Stimulated activated naive B cell treated with anti-CD40 and anti-IgM and Interleukin-4, amounts not matched to agents 10 μg/mL and 1 μg/mL and 100 μg/mL, for 72 hours (primary cell): ENCODE data around the gene TMEM163.

Source experiments
- ATAC-seq, 2 donors: fragments of 150-1000 bp; cut with Tn5 transposase; replicated peaks; 2 replicates each; pipeline ENCODE4 v1.10.0; 2021; ENCODE audit warnings: moderate library complexity in 1 of 2
- DNase-seq: peaks from one replicate; pipeline ENCODE4 v3.0.0; 2021
- H3K27ac Mint-ChIP-seq: one replicate; pipeline ENCODE4 v1.8.0; 2022; ENCODE audit warnings: mild to moderate bottlenecking, mixed read lengths
- H3K27me3 Mint-ChIP-seq, 2 donors: one replicate each; pipeline ENCODE4 v1.8.0; 2022; ENCODE audit warnings: mixed read lengths in 2 of 2
- H3K36me3 Mint-ChIP-seq, 2 donors: one replicate each; pipeline ENCODE4 v1.8.0; 2022; ENCODE audit warnings: mixed read lengths in 2 of 2, mild to moderate bottlenecking in 1 of 2
- H3K4me1 Mint-ChIP-seq, 2 donors: one replicate each; pipeline ENCODE4 v1.8.0; 2022; ENCODE audit warnings: mixed read lengths in 2 of 2, mild to moderate bottlenecking in 1 of 2
- H3K4me3 Mint-ChIP-seq, 2 donors: one replicate each; pipeline ENCODE4 v1.8.0; 2022; ENCODE audit warnings: mild to moderate bottlenecking in 2 of 2, mixed read lengths in 2 of 2, moderate library complexity in 1 of 2
- H3K9me3 Mint-ChIP-seq, 2 donors: one replicate each; pipeline ENCODE4 v1.8.0; 2022; ENCODE audit warnings: mixed read lengths in 2 of 2, mild to moderate bottlenecking in 1 of 2

The TMEM163 gene

DNA sequence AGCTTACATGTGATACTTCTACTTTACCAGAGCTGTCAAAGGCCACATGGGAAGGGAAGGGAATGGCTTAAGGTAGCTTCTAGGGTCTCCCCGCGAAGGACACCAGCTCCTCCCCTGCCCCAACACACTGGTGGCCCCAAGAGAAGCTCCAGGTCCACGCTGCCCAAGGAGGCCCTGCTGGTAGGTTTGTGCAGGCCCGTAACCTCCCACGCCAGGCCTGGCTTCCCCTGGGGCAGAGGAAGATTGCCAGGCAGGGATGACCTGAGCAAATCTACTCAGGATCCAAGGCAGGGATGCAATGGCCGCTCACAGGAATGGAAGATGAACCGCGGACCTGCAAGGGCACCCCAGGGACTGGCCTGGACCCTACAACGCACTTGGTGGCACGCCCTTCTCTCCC is 259.9 kb downstream of the TMEM163 start:
- Mint-ChIP-seq H3K36me3 (peaks cover 4 to 21% of the 10 kb centered on the region in 2 donors), H3K4me3 (no peak overlapping the region), H3K27ac (no peak overlapping the region), H3K9me3 (no peaks in the 10 kb centered on the region), H3K4me1 (peaks cover 6 to 7% of the 10 kb centered on the region in 2 donors), H3K27me3 (no peaks in the 10 kb centered on the region)
- DNase-seq (no peak), ATAC-seq (no peak)

DNA sequence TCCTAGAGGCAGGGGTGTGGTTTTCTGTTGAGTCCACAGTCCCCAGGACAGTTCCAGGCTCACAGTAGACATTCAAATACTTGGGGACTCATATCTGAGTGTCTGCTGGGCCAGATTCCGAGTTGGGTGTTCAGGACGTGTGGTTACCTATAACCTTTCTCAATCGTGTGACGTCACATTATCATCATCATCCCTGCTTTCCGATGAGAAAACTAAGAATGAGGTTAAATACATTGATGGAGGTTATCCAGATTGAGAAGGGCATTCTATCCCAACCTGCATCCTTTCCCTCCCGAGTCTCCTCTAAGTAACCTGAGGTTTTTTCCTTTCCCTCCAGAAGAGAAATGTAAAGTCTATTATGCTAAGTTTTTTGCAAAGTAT is 260.3 kb downstream of the TMEM163 start:
- H3K27me3 Mint-ChIP-seq: no peaks in the 10 kb centered on the region
- ATAC-seq (no peak), DNase-seq (no peak)
- peaks cover 7 to 24% of the 10 kb centered on the region in 2 donors for H3K36me3 Mint-ChIP-seq
- no peak overlapping the region for H3K27ac Mint-ChIP-seq
- H3K9me3 Mint-ChIP-seq: no peaks in the 10 kb centered on the region
- no peak overlapping the region for H3K4me3 Mint-ChIP-seq
- peaks cover 6 to 7% of the 10 kb centered on the region in 2 donors for H3K4me1 Mint-ChIP-seq

DNA sequence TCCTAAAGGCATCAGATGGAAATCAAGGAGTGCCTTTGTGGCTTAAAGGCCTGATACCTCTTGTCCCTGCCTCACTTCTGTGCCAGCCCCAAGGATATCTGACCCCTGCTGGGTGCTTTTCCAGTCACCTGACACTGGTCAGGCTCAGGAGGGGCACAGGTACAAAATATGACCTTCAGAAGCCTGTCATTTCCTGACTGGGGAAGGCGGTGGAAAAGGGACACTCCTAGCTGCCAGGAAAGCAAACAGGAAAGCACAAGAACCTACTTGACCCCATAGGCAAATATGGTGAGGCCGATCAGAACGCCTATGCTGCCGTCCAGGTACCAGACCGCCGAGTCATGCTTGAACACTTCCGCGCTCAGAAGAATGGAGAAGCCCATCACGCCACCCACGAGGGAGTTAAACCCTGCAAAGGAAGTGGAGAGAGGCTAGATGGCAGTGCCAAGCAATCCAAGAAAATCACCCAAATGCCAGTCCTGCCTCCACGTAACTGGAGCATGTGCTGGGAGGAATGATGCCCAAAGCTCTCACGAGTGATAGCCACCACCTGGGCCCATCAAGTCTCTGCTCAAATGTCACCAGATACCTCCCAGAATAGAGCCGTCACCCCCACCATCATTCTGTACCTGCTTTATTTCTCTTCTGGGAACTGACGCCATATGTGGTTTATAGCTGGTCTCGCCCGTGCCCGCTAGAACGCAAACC is 260.9 kb downstream of the TMEM163 start:
- Mint-ChIP-seq H3K27me3 (no peaks in the 10 kb centered on the region), H3K4me1 (peaks cover 6 to 7% of the 10 kb centered on the region in 2 donors), H3K27ac (peak overlapping the region; percentile 59), H3K4me3 (no peak overlapping the region), H3K9me3 (no peaks in the 10 kb centered on the region), H3K36me3 (peaks cover 7 to 24% of the 10 kb centered on the region in 2 donors)
- ATAC-seq (no peak), DNase-seq (no peak)

DNA sequence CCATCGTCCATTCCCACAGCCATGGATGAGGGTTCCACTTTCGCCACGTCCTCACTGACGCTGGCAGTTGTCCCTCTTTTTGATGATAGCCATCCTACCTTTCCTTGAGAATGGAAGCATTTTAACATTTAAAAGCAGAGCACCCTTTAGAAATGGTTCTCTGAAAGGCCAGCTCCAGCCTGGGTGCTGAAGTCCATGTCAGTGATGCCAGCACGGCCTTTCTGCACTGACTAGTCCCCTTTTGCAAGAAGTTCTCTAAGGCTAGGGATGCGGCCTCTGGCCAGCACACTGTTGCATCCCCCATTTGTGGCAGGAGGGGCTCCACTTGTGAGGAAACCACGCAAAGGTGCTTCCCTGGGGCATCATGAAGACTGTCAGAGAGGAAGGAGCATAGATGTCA is 261.4 kb downstream of the TMEM163 start:
- no peaks in the 10 kb centered on the region for H3K9me3 Mint-ChIP-seq
- peaks cover 6 to 7% of the 10 kb centered on the region in 2 donors for H3K4me1 Mint-ChIP-seq
- ATAC-seq: no peak
- peaks cover 7 to 24% of the 10 kb centered on the region in 2 donors for H3K36me3 Mint-ChIP-seq
- no peak for DNase-seq
- no peak overlapping the region for H3K4me3 Mint-ChIP-seq
- H3K27me3 Mint-ChIP-seq: no peaks in the 10 kb centered on the region
- no peak overlapping the region for H3K27ac Mint-ChIP-seq

DNA sequence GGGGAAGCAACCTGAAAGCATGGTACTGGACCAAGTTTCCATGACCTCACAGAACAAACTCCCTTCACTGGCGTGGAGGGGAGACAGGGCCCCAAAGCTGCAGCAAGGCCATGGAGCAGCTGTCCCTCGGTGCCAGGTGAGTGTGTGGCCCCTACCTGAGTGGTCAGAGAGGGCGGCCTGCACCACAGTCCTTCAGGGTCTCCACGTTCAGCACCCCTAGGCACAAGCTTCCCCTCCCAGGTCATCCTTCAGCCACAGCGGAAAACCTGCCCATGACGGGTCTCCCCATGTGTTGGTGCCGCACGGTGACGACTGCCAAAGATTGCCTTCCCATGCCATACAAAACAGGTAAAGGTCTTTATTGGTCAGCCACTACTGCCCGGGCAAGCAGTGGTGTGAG is 263.4 kb downstream of the TMEM163 start:
- Mint-ChIP-seq H3K27me3 (no peaks in the 10 kb centered on the region), H3K36me3 (peaks cover 5 to 25% of the 10 kb centered on the region in 2 donors), H3K4me3 (no peak overlapping the region), H3K4me1 (peaks cover 5 to 12% of the 10 kb centered on the region in 2 donors), H3K27ac (no peak overlapping the region), H3K9me3 (no peaks in the 10 kb centered on the region)
- ATAC-seq (no peak), DNase-seq (no peak)

DNA sequence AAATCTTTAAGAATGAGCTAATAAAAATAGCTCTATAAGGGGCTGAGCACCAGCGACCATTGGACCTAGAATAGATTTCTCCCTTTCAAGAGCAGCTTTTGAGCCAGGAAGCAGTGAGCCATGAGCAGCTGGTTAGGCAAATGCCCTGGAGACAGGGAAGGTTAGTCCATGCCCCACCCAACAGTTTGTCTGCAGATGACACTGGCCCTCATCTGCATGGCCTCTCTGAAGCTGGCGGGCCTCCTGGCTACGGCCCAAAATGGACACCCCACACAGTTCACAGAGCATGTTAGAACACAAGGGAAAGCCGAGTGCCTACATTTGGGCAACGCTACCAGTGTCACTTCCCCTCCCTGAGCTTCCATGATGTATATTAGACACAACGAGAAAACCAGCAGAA is 263.9 kb downstream of the TMEM163 start:
- peaks cover 5 to 12% of the 10 kb centered on the region in 2 donors for H3K4me1 Mint-ChIP-seq
- no peak overlapping the region for H3K27ac Mint-ChIP-seq
- peaks cover 8 to 30% of the 10 kb centered on the region in 2 donors for H3K36me3 Mint-ChIP-seq
- no peaks in the 10 kb centered on the region for H3K9me3 Mint-ChIP-seq
- no peak for DNase-seq
- ATAC-seq: no peak
- no peak overlapping the region for H3K4me3 Mint-ChIP-seq
- H3K27me3 Mint-ChIP-seq: no peaks in the 10 kb centered on the region

DNA sequence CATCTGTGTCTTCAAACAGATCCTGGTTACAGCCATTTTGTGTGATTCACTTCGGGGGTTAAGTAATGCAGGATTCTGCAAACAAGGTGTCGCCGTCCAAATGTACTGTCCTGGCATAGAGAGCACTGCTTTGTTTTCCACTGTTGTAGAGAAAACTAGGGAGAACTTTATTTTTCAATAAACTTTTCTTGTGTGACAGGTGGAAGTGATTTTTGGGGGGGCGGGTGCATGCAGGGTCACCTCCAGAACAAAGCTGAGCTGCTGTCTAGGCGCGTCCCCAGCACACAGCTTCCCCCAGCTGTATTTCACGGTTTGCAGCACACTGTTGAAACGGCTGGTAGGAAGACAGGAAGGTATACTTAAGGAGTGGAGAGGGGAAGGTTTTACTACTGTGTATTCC is 264.4 kb downstream of the TMEM163 start:
- no peak overlapping the region for H3K4me3 Mint-ChIP-seq
- ATAC-seq (no peak), DNase-seq (no peak)
- peak overlapping the region; percentile 71 for H3K27ac Mint-ChIP-seq
- no peaks in the 10 kb centered on the region for H3K9me3 Mint-ChIP-seq
- H3K36me3 Mint-ChIP-seq: peaks cover 8 to 29% of the 10 kb centered on the region in 2 donors
- no peaks in the 10 kb centered on the region for H3K27me3 Mint-ChIP-seq
- H3K4me1 Mint-ChIP-seq: peaks cover 5 to 12% of the 10 kb centered on the region in 2 donors

DNA sequence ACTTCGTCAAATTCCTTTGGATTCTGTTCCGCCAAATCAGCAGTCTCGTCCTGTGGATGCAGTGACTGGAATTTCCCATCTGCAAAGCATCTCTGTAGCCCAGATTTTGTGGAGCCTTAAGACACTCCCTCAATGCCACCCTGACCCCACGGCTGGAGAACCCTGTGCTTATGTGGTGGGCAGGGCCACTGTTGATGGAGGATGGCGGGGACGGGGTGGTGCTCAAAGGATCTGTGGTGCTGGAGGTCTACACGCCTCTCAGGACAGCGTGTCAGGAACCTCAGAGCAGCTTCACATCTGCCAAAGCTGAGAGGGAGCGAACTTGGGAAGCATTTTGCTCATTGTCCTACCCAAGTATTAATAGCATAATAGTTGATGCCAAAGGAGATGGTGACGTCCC is 264.8 kb downstream of the TMEM163 start:
- Mint-ChIP-seq H3K4me3 (no peak overlapping the region), H3K9me3 (no peaks in the 10 kb centered on the region), H3K36me3 (peaks cover 8 to 28% of the 10 kb centered on the region in 2 donors), H3K27me3 (no peaks in the 10 kb centered on the region), H3K4me1 (peaks cover 5 to 12% of the 10 kb centered on the region in 2 donors), H3K27ac (peak overlapping the region; percentile 42)
- no peak for ATAC-seq
- no peak for DNase-seq

DNA sequence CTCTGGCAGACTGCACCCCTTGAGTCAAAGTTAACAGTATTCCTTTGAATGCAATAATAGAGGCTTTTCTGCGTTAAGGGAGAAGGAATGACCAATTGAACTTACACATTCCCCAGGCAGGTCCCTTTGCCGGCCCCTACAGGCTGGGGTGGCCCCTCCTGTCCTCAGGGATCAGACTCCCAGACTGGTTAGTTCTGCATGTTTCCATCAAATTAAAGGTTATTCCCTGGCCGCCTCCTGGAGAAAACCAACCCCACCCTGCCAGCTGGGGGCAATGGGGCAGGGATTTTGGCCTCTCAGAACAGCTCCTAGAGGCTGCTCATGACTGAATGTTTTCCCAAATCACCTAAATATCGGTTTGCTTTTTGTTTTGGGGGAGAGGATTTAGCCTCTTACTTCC is 265.3 kb downstream of the TMEM163 start:
- Mint-ChIP-seq H3K36me3 (peaks cover 10 to 31% of the 10 kb centered on the region in 2 donors), H3K27ac (no peak overlapping the region), H3K9me3 (no peaks in the 10 kb centered on the region), H3K4me1 (peaks cover 5 to 12% of the 10 kb centered on the region in 2 donors), H3K27me3 (no peaks in the 10 kb centered on the region), H3K4me3 (no peak overlapping the region)
- DNase-seq: no peak
- ATAC-seq: no peak

DNA sequence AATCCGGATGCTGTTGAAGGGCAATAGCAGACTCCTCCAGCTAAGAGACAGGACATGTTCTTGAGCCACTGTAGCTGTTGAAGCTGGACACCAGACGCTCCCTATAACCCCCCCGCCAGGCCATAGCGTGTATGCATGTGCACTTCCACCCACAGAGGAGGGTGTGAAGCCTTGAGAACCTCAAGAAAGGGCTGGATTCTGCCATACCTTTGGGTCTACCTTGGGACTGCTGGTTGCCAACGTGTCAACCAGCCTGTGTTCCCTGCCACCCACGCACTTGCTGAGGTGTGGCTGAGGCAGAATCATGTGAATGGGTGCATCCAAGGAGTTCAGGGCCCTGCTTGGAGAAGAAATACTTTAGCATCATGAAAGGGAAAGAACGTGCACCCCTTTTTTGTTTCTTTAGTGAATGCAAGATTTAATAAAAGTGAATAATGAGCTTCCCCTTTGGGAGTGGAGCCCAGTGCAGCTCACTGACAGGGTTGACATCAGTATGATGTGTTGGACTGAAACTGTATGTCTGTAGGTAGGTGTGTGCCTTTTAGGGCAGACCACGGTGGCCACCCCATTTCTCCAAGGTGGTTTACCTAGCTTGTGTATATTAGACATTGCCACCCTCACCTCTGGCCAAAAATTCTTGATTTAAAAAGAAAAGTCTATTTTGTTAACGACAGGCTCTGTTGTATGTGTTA is 266.6 kb downstream of the TMEM163 start:
- H3K36me3 Mint-ChIP-seq: peaks cover 10 to 40% of the 10 kb centered on the region in 2 donors
- DNase-seq: no peak
- H3K9me3 Mint-ChIP-seq: no peaks in the 10 kb centered on the region
- ATAC-seq: no peak
- peaks cover 5 to 12% of the 10 kb centered on the region in 2 donors for H3K4me1 Mint-ChIP-seq
- H3K27ac Mint-ChIP-seq: peak overlapping the region; percentile 25
- H3K27me3 Mint-ChIP-seq: no peaks in the 10 kb centered on the region
- no peak overlapping the region for H3K4me3 Mint-ChIP-seq

DNA sequence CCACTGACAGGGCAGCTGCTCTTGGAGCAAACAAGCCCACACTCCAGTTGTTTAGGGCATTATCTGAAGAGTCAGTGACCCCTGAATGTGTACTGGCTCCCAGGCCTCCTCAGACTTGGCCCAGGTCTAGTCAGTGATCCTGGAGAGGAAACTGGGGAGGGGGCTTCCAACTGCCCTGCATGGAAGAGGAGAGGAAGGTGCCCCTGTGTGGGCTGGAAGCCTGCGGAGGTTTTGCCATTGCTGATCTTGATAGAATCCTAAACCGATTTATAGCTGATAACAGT is 267.5 kb downstream of the TMEM163 start:
- H3K4me1 Mint-ChIP-seq: peaks cover 5 to 12% of the 10 kb centered on the region in 2 donors
- ATAC-seq (no peak), DNase-seq (no peak)
- H3K36me3 Mint-ChIP-seq: peaks cover 10 to 45% of the 10 kb centered on the region in 2 donors
- no peaks in the 10 kb centered on the region for H3K27me3 Mint-ChIP-seq
- H3K4me3 Mint-ChIP-seq: no peak overlapping the region
- H3K27ac Mint-ChIP-seq: peak overlapping the region; percentile 65
- no peaks in the 10 kb centered on the region for H3K9me3 Mint-ChIP-seq

DNA sequence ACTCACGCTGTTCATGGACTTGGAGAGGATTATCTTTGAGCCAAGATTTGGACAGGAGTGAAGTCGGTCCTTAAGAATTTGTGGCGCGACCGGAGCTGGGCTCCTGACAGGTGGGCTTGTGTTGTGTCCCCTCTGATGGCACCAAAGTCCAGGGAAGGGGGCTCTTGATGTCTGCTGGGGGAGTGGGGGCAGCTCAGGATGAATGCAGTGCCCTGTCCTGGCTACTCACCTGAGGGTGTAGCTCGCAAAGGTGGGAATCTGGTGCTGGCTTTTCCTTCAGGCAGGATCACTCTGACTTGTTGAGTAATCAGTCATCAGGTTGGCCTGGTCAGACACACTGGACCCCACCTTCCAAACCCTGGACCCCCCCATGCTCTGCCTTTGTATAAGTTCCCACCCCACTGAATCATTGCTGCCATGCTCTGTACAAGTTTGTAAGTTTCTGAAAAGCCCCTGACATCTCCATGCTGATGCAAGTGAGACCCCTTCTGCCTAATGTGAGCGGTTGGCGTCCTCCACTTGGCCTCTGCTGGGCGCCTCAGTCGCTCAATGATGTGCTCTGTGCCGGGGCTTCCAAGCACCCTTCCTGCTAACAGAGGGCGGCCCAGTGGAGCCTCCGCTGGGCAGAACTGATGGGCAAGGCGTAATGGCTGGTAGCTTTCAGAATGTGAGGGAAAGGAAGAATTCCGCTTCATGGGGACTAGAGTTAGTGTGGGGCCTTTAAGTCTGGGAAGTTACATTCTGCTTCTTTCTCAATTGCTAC is 268.9 kb downstream of the TMEM163 start:
- no peaks in the 10 kb centered on the region for H3K9me3 Mint-ChIP-seq
- peaks cover 12 to 35% of the 10 kb centered on the region in 2 donors for H3K36me3 Mint-ChIP-seq
- peak overlapping the region; percentile 26 for H3K27ac Mint-ChIP-seq
- ATAC-seq: no peak
- DNase-seq: no peak
- H3K4me3 Mint-ChIP-seq: no peak overlapping the region
- H3K27me3 Mint-ChIP-seq: no peaks in the 10 kb centered on the region
- peaks cover 5 to 12% of the 10 kb centered on the region in 2 donors for H3K4me1 Mint-ChIP-seq

DNA sequence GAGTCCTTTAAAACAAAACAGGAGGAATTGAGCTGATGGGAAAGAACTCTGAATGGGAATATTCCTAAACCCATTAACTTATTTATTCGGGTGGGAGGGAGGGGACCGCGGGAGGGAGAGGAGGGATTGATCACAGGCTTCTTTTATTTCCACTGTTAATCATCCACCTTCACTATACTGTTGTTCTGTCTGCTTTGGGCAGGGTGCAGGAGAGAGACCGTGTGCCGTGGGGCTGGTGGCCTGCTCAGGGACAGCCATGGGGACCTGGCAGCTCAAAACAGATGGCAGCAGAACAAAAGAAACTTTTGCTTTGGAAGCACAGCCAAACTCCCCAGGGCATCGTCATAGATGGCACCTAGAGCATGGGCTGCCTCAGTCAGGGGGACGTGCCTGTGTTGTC is 269.6 kb downstream of the TMEM163 start:
- ATAC-seq: no peak
- no peak for DNase-seq
- Mint-ChIP-seq H3K4me1 (peaks cover 5 to 6% of the 10 kb centered on the region in 2 donors), H3K27ac (peak overlapping the region; percentile 37), H3K4me3 (no peak overlapping the region), H3K27me3 (no peaks in the 10 kb centered on the region), H3K9me3 (no peaks in the 10 kb centered on the region), H3K36me3 (peaks cover 12 to 34% of the 10 kb centered on the region in 2 donors)

DNA sequence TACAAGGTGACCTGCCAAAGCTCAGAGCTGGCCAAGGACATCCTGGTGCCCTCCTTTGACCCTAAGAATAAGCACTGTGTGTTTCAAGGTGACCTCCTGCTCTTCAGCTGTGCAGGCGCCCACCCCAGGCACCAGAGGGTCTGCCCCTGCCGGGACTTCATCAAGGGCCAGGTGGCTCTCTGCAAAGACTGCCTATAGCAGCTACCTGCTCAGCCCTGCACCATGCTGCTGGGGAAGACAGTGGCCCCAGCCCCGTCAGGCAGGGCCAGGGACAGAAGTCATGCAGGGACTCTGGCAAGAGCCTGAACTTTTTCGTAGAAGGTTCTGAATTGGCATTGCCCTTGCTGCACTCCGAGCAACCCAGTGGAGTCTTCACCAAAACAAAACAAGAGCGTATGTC is 270.1 kb downstream of the TMEM163 start:
- DNase-seq (no peak), ATAC-seq (no peak)
- H3K4me1 Mint-ChIP-seq: peaks cover 5% of the 10 kb centered on the region in 2 donors
- H3K27me3 Mint-ChIP-seq: no peaks in the 10 kb centered on the region
- H3K27ac Mint-ChIP-seq: peak overlapping the region; percentile 37
- no peak overlapping the region for H3K4me3 Mint-ChIP-seq
- peaks cover 7 to 30% of the 10 kb centered on the region in 2 donors for H3K36me3 Mint-ChIP-seq
- H3K9me3 Mint-ChIP-seq: no peaks in the 10 kb centered on the region
